NOMO-1 (cell line): ENCODE results near the gene CHODL.

Source experiments
- DNase-seq, 2 experiments: peaks; one replicate each; lab custom pipeline; 2025; ENCODE audit not compliant: unreplicated experiment in 2 of 2; lab: John Stamatoyannopoulos, UW

The CHODL gene

GRCh38 chr21:18285379-18285778 lies 40.7 kb downstream of the CHODL start:
- DNase-seq = no peak

- no peak for DNase-seq
Observed at GRCh38 chr21:18289876-18290275, 45.2 kb downstream of the CHODL start.

GRCh38 chr21:18294100-18294499 lies 49.5 kb downstream of the CHODL start:
- no peak for DNase-seq

GRCh38 chr21:18298228-18298627 lies 53.6 kb downstream of the CHODL start:
- no peak for DNase-seq
